NCI-H82 (cell line): ENCODE measurements around the gene EGFR.

ENCODE experiments used
- DNase-seq: peaks from one replicate; lab custom pipeline; 2025; lab: John Stamatoyannopoulos, UW

Gene EGFR

DNA sequence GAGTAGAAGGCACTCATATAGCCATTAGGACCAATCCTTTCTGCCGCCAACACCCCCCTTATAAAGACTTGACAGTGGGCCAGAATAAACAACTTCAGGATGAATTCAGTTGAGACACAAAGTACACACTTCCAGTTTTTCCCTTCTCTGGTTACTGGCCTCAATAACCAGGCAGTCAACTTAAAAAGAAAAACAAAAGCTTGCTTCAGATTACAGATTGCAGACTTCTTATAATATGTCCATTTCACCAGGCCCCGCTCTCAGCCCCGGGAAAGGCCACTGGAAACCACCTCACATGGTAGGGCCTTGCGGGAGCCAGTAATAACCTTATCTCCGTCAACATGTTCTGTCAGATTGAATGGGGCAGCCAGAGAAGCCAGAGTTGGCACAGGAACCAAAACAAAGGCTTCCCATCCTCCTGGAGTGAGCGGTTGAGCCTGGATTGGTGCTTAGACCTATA lies 108.8 kb downstream of the EGFR start:
- DNase-seq = no peak

DNA sequence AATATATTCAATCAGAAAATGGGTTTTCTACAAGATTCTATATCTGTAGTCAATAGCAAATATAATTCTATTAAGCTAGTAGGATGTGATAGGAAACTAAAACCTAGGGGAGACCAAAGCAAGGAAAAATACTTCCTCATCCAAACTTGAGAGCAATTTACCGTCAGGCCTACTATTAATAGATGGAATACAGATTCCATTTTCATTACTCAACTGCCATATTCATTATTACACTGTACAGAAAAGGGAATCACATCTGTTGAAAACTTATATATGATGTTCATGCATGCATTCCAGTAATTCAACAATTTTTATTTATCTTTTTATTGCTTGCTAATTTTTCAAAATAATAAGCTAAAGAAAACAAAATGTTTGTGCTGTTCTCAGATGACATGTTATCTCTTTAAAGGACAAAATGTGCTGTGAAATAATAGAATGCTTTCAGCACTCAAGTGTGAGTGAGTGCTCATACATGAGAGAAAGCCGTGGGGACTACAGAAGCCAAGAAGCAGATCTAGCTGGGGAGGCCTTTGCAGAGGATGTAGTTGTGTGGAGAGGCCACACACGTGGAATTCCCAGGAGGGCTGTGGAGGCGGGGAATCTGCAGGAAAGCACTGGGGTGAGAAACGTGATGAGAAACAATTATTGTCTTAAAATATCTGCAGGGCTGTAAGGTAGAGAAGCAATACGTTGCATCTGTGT lies 110.0 kb downstream of the EGFR start:
- DNase-seq = no peak

DNA sequence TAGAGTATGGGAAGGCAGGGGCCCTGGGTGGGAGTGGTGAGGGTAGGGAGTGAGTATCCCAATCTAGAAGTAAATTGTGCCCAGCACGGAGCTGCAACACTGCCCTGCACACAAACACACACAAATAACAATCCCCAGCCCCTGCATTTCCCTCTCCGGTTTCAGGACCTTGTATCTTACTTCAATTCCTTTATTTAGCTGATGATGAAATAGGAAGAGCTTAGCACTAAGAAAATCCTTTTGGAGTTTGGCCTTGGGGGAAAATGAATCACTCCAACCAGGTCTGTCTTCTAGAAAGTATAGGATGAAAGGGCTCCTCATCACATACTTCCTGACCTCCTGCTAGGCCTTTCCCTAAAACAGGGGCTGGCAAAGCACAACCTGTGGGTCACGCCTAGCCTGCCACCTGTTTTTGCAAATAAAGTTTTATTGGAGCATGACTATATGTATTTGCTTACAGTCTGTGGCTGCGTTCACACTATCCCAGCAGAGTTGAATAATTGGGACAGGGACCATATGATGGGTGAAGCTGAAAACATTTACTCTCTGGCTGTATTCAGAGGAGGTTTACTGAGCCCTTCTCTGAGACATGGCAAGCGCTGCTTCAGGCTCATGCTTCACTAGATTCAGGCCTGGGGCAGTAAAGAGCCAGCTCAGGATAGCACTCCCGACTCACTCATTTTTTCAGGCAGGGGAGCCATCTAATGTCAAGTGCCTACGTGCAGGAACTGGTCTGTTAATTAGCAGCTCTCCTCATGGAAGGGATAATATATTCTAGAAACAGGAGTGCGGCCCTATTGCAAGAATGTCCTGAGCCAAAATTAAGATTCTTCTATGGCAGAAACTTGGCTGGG lies 111.0 kb downstream of the EGFR start:
- no peak for DNase-seq

DNA sequence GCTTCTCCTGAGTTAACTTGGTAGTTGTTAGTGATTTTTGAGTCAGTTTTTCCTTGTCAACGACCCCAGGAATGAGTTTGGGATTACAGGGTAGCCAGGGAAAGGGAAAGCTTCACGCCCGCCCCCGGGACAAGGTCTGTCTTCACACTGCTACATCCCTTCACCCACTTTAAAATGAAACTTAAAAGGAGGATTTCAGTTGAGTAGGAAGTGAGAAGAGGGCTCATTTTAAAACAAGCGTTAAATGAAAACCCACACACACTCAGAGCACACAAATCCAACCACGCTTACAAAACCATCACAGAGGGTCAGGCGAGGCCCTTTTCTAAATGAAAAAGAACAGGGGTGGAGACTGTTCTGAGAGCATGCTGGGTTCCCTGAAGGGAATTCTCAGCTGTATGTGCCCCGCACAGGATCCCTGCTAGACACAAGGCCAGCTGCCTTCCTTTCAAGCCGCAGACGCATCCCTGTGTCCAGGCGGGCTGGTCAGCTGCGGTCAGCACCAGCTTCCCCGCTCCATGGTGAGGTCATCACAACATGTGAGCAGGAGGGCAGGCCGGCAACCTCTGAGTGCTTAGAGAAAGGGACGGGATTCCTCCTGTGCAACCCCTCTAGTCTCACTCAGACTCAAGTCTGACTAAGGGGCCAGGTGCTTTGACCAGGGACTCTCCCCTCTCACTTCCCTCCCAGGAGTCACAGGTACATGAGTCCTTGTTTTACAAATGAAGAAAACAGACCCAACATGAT lies 111.8 kb downstream of the EGFR start:
- no peak for DNase-seq

DNA sequence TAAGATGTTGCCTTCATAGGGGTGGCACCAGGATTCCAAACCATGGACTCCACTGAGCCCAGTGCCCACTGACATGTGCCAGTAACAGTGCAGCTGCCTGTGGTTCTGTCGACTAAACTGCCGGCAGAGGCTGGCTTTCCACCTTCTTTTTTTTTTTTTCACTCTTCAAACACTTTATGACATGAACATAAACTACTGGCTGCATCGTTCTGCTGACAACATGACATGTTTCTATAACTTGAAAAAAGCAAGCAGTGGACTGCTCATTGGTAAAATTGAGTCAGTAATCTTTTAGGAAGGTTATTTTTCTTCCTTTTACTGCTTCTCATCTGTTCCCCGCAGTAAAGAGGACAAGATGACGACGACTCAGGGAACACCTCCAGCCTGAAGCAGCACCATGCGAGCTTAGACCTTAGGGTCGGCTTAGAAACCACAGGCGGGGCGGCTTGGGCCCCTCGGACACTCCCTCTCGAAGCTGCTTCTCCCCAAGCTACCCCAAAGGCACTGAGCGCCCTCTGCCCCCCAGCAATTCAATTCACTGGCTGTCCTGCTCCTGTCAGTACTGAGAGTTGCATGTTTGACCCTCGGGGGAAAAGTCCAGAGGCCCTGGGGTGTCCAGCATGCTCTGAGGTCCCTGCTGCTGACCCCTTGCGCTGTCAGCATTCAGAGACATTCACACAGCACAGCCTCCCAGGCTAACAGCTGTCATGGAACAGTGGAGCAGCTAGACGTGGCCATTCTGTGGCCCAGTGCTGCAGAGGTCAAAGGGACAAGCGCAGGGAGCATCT lies 112.5 kb downstream of the EGFR start:
- no peak for DNase-seq

DNA sequence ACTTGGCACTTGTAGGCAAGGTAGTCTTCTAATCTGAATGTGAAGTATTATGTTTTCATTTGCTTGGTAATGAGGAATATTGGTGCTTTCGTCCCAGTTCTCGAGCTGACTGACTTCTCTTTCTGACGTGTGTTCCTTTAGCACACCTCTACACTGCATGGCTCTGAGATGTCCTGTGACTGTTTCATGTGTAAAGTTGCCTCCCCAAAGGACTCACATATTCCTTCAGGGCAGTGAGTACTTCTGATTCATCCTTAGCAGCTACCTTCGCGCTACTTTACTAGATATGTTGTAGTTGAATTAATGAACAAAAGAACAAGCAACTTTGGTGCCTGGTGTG lies 113.7 kb downstream of the EGFR start:
- no peak for DNase-seq

DNA sequence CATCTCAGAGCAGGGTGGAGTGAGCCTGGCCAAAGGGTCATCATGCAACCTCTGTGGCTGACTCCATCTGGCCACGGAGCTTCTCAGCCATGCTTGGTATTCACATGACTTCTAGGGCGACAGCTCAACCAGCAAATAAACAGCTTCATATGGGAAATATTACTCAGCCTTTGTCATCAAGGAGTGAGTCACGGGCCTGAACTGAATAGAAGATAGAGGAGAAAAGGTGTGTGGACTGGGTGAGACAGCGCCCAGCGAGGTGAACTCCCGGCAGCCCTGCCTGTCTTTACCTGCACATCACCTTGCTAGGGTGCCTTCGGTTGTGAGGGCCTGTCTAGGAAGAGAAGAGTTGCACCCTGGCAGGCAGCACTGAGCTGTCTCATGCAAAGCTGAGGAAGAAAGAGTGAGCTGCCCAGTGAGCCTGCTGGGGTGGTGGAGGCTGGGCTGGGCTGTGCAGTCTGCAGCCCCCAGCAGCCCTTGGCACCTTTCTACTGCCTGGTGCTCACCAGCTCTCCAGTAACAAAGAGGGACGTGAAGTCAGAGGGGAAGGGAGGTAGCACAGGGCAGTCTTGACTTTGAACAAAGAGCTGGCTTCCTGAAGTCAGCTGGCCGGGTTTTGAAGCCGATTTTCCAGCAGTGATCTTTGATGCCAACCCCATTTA lies 114.2 kb downstream of the EGFR start:
- no peak for DNase-seq

DNA sequence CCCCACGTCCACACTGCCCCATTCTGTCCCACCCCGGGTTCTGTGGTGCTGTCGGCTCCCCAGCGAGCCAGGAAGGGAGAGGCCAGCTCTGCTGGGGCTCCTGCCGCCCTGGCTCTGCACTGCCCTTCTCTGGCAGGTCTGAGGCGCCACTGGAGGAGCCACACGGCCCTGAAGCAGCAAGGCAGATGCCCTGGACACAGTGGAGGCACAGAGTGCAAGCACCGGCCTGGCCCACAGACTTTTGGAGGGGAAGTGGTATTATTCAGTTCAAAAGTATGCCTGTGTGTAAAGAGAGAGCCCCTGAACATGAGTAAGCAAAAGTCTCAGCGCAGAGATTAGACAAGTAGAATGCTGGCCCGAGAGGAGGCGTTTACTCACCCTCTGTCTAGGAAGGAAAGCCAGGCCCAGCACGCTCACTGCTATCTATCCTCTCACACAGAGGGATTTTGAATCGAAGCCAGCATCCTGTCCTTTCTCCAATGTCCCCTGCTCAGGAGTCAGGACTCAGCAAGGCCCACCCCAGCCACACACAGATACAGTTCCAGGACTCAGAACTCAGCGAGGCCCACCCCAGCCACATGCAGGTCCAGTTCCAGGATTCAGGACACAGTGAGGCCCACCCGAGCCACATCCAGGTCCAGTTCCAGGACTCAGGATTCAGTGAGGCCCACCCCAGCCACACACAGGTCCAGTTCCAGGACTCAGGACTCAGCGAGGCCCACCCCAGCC lies 115.0 kb downstream of the EGFR start:
- DNase-seq = no peak

DNA sequence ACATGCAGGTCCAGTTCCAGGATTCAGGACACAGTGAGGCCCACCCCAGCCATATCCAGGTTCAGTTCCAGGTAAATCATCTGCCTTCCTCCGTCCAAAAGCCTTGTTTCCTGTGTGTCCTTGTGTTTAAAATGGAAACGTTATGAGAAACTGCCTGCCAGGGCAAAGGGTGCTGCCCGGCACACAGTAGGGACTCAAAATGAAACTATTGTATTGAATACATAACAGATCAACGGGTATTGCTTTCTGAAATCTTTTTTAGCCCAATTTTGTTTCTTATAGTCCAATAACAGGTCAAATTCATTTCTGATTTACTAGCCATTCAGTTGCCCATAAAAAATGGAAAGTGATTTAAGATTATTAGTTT lies 115.5 kb downstream of the EGFR start:
- DNase-seq = no peak

DNA sequence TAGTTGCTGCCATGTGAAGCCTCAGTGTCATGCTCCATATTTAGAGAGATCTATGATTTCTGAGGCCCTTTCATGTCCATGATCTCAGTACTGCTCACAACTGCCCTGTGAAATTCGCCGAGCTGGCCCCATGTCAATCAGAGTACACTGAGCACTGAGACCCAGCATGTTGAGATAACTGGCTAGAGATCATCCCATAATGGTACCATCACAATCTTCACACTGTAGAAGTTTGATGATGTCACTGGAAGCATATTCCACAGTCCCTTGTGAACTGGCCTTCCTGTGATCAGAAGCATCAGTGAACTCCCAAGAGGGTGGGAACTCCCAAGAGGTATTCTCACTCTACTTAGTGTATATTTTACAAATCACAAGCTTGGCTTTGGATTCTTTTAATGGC lies 116.0 kb downstream of the EGFR start:
- DNase-seq = no peak

DNA sequence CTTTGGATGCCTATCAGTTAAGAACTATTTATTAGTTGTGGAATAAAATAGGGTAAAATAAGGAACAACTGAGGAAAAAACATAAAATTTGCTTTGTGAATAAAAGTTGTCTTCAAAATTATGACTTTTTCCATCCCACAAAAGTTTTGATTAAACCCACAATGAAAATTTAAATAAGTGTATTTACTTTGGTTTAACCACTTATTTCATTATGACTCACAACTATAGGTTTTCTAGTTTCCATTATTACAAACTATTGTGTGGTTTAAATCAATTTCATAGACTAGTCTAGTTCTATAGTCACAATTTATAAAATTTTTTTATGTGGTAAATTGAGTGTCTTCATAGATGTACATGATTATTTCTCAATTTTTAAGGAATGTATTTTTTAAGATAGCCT lies 116.6 kb downstream of the EGFR start:
- DNase-seq = no peak

DNA sequence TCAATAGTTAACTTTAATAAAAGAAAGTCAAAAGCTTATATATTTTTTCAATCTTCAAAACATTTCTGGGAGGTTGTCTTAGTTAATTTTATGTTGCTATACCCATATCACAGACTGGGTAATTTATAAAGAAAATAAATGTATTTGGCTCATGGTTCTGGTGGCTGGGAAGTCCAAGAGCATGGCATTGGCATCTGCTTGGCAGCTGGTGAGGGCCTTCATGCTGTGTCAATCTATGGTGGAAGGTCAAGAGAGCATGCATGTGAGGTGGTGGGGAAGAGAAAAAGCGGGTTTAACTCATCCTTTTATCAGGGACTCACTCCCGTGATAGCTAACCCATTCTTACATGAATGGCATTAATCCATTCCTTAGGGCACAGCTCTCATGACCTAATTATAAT lies 119.8 kb downstream of the EGFR start:
- DNase-seq = no peak

DNA sequence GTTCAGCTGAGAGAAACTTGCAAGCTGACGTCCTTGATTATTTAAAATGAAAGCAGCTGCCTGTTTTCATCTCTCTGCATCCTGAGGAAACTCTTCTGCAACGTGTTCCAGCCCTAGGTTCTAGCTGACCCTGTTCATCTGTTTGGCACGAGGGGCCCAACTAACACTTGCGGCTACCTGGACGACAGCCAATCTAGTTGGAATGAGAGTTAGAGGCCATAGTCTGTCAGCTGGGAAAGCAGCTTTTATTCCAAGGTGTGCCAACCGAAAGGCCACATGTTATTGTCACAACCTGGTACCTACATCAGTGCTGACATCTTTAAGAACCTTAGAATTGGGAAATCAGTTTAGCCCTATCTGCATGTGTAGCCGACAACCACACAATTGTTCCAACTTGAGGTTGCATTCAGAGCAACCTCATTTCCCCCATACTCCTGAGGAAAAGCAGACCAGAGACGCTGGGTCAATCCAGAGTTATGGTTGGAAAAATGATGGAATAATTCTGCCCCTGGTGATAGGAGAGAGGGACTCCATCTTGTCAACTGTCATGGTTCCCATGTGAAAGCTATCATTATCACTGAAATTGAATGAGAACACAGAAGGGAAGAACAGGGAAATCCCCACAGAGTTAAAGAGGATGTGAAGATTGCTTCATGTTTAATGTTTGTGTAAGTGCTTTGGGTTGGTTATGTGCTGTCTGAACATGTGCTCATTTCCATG lies 121.6 kb downstream of the EGFR start:
- no peak for DNase-seq

DNA sequence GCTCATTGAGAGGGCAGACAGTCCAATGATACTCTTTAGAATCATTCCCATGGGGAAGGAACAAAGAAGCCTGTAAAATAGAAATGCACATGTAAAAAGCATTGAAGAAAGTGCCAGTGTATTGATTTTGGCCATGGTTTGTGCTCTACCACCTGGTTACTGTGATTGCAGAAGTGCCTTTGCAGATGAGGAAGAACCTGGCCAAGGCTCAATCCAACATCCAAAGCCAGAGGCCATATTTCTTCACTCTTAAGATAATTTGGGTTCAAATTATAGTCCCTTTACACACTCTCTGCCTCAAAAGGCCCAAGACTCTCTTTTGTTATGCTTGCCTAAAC lies 122.1 kb downstream of the EGFR start:
- no peak for DNase-seq

DNA sequence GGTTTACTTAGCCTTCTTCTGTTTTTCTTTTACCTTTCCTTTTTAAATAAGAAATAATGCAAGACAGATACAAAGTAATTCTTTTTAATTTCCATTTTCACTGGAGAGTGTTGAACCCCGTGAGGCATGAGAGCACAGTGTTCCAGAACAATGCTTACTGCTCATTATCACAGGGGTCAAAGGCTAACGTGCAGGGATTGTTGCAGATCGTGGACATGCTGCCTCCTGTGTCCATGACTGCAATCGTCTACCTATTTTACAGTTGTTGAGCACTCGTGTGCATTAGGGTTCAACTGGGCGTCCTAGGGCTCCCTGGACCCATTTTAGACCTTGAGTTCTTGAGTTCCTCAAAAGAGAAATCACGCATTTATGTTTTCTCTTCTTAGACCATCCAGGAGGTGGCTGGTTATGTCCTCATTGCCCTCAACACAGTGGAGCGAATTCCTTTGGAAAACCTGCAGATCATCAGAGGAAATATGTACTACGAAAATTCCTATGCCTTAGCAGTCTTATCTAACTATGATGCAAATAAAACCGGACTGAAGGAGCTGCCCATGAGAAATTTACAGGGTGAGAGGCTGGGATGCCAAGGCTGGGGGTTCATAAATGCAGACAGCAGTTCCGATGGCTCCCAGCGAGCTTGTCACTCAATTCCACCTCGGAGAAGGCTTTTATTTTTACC lies 124.2 kb downstream of the EGFR start:
- DNase-seq = no peak

DNA sequence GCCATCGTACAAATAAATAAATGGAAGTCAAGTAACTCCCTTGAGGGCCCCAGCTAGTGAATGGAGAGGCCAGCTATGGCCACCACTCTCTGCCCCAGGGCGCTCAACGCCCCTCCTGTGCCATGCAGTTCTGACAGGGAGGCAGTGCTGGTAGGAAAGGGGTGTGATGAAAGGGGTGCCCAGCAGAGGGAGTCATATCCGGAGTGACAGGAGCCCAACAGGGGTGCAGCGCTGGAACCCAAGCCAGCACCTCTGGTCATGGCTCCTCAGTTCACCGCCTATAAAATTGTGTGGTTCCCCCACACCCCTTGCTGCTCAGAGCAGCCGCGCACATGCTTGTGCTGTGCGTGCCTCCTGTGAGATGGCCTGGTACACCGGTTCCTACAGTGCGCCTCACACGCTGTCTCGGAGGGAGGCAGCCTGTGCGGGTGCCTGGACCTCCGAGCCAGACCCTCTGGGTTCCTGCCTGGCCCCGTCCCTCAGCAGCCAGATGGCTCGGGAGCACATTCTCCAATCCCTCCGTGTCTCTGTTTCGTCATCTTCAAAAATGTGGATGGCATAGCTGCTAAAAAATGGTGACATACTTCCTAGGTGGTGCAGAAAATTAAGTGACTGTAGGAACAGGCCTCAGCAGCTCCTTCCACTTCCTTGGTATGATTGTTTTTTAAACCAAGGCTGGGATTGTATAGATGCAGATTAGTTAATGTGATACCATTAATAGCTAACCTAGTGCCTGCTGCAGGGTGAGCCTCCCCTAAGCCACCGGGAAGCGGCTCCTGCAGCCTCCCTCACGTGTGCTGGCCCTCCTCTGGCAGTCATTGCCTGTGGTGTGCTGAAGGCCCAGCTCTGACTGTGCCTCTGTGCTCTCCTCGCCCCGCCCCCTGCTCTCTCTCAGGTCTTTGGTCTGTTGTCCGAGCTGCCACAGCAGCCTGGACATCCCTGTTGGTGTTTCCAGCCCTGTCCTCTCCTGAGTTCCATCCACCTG lies 125.8 kb downstream of the EGFR start:
- DNase-seq = peak; percentile 20

DNA sequence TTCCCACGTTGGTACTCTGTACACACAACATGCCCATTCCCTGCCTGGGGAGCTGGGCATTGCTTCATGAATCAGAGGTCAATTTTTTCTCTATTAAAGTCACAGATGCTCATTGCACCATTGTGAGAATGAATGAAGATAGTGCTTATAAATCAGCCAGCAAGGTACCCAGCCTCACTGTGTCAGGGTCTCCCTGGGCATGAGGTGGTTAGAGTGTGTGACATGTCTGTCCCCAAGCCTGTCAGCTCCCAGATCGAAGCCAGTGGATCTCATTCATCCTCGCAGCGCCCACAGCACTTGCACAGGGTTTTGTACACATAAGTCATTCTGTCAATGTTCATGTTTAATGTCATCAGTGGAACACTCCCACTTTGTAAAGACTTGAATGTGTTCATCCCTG lies 126.8 kb downstream of the EGFR start:
- no peak for DNase-seq

DNA sequence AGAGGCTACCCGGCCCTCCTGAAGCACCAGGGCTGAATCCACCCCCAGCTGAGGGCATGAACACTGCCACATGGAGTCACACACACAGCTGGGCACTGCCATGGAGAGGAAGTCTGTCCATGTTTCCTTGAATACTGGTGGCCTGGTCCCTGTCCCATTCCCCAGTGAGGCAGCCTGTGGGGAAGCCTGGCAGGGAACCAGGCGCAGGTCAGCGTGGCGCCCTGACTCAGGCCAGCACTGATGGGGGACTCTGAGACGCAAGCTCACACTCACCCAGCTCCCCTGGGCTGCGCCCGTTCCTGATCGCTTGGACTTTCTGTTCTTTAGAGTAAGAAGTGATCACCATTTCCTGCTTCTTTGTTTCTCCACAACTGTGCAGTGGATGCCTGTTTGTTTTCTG lies 128.3 kb downstream of the EGFR start:
- DNase-seq = no peak

DNA sequence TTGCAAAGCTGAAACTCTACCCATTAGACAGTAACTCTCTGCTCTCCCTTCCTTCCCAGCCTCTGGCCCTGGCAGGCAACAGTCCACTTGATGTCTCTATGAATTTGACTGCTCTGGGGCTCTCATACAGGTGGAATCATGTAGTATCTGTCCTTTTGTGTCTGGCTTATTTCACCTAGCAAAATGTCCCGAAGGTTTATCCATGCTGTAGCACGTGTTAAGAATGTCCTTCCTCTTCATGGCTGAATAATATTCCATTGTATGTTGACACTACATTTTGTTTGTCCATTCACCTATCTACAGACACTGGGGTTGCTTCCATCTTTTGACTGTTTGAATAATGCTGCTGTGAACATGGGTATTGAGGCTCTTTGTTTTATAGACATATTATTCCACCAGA lies 128.9 kb downstream of the EGFR start:
- DNase-seq = no peak
